Measurements from ENCODE around the gene CCDC3. TPM values are rescaled to one million over a fixed set of nuclear protein-coding genes. Genes with fewer than 3 reads are reported as not detected.
"Not testable (repeated sequence)": the region's sequence is repeated elsewhere in the genome, so short reads cannot be mapped to it uniquely, and the experiment has no call there.

The CCDC3 gene
- total RNA-seq, 1 donor from 2014 or later = 12.8 TPM

DNA sequence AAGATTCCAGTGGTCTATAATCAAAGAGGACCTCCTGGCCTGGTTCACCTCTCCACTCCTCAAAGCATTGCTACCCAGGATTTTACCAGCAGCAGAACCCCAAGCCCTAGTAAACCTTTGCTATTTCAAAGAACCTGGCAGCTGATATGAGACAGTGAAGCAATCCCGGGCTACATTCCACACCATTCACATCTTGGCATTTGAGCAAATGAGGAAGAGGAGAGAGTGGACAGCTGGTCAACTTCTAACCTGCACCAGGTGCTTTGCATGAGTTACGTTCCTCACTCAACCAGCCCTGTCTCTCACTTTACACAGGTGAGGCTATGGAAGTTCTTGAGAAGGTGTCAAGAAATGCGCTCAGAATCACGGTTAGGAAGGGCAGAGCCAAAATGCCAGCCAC lies 1.1 kb downstream of the CCDC3 start:
- DNase-seq = no peak

DNA sequence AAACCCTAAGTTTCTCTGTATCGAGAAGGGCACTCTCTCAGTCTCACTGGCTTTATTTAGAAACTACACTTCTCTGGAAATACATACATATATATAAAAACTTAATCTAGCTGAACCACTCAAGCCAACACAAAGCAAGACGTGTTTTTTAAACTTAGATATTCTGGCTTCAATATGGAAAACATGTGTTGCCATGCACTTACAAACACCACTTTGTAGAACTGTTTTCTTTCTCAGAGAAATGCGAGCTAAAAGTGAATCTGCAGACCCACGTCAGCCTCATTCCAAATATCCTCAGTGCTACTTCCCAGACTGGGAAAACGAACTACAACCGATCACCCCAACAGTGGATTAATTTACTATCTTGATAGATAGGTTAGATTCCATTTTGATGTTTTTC lies 1.7 kb downstream of the CCDC3 start:
- no peak for DNase-seq

DNA sequence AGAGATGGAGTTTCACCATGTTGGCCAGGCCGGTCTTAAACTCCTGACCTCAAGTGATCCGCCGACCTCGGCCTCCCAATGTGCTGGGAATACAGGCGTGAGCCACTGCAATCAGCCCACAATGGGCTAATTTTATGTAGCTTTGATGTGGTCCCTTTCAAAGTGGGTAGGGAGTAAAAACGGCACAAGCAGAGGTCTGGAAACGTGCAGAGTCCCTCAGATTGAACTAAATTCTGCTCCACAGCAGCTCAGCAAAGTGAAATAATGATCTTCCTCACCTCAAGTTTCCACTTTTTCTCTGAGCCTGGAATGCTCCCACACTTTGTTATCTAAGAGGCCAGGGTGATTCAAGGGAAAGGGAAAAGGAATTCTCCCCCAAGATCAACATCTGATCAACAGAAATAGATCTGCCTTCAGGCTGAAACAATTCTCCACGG lies 6.1 kb downstream of the CCDC3 start:
- DNase-seq = no peak

DNA sequence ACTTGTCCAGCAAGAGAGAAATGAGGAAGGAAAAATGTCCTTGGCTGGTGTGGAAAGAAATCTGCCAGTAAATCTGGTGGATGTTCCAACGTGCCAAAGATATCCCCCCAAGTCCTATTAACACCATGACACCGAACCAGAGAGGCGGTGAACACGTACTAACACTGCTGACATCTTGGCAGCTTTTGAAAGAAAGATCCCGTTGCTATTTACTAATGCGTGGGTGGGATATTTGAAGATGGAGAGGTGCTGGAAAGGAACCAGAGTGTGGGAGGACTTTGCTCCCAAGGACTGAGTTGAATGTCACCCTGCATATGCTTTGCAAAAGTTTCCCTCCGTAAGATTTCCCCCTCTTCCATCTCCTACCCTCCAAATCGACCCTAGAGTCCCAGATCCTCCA lies 7.9 kb downstream of the CCDC3 start:
- DNase-seq = no peak

DNA sequence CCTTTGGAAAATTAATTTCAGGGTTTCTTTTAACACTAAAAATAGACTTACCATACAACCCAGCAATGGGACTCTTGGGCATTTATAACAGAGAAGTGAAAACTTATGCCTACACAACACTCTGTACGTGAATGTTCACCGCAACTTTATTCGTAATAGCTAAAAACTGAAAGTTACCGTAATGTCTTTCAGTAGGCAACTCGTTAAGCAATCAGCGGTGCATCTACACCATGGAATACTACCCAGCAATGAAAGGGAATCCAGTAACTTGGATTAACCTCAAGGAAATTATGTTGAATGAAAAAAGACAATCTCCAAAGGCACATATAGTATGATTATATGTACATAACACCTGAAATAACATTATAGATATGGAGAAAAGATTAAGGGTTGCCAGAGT lies 16.2 kb downstream of the CCDC3 start:
- DNase-seq = no peak

DNA sequence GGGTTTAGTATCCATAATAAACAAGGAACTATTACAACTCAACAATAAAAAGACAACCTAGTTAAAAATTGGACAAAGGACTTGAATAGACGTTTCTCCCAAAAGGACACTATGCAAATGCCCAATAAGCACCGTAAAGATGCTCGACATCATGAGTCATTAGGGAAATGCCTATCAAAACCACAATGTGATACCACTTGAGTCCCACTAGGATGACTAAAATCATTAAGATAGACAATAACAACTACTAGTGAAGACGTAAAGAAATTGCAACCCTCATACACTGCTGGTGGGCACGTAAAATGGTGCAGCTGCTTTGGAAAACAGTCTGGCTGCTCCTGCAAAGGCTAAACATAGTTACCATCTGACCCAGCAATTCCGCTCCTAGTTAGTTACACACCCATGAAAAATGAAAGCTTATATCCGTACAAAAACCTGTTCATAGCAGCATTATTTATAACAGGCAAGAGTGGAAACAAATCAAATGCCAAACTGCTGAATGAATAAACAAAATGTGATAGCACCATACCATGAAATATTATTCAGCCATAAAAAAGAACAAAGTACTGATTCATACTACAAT lies 17.3 kb downstream of the CCDC3 start:
- no peak for DNase-seq

DNA sequence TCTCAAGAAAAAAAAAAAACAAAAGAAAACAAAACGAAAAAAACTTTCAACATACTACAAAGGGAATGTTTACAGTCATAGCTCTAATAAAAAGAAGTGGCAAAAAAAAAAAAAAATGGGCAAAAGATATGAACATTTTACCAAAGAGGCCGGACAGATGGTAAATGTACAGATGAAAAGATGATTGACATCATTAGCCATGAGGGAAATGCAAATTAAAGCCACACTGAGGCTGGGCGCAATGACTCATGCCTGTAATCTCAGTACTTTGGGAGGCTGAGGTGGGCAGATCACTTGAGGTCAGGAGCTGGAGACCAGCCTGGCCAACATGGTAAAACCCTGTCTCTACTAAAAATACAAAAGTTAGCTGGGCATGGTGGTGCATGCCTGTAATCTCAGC lies 17.9 kb downstream of the CCDC3 start:
- not testable (repeated sequence) for DNase-seq

DNA sequence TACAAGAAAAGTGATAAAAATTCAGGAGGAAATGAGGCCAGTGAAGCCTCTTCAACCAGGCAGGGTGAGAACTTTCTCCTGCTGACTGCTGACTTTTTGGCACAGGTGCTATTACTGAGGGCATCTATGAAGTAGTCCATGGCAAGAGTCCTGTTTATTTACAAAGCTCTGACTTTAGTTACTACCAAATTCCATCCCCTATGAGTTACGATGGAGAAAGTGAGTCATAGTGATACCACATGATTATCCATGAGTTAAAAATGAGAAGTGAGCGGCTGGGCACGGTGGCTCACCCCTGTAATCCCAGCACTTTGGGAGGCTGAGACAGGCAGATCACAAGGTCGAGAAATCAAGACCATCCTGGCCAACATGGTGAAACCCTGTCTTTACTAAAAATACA lies 19.9 kb downstream of the CCDC3 start:
- no peak for DNase-seq

DNA sequence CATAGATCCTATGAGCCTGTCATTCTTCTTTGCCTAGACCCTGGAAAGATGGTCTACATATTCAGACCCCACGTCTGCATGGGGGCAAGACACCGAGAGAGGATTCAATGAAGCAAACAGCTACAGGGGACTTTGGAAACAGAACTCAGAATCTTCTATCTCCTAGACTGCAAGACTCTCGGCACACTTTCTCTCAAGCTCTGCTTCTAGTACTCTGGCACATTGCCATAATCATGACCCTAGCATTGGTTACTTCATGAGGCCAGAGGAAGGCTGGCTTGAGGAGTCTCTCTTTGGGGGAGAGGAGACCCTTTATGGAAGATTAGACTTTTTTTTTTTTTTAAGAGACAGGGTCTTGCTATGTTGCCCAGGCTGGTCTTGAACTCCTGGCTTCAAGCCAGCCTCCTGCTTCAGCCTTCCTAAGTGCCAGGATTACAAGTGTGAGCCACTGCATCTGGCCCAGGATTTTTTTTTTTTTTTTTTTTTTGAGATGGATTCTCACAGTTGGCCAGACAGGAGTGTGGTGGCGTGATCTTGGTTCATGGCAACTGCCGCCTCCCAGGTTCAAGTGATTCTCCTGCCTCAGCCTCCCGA lies 20.7 kb downstream of the CCDC3 start:
- no peak for DNase-seq

DNA sequence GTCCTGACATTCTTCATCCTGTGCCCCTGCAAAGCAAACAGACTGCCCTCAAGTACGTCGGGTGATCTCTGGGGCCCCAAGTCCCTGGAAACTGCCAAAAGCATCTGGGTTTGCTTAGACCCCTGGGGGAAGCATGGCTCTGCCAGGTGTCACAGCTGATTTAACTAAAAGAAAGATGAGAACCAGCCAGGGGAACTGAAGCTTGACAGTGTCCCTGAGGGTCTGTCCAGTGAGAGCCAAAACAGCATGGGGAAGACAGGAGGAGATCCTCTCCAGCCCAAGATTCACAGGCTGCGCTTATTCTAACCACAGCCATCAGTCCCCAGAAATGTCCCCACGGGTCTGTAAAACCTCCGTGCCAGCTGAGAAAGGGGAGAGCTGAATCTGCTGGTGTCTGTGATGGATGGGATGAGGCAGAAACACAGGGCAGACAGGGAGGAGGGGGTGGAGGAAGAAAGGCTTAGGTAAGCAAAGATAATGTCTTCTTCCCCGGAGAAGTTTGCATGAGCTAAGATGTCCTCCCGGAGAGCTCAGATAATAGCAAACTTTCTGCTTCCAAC lies 21.3 kb downstream of the CCDC3 start:
- DNase-seq = no peak

DNA sequence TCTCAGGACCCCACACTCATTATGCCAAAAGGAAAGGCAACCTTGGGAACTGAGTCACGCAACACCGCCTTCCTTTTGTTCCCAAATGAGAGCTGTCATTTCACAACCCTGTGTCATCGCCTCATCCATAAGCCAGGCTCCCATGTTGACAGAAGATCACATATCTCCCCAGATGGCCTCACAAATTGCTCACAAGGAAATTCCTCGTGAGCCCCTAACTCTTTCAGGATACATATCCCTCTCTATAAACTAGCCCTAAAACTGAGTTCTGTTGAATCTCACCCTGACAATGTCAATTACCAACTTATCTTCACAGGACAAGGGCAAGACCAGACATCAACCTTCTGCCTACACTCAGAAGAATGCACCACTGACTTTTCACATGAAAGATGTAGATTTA lies 22.6 kb downstream of the CCDC3 start:
- no peak for DNase-seq

DNA sequence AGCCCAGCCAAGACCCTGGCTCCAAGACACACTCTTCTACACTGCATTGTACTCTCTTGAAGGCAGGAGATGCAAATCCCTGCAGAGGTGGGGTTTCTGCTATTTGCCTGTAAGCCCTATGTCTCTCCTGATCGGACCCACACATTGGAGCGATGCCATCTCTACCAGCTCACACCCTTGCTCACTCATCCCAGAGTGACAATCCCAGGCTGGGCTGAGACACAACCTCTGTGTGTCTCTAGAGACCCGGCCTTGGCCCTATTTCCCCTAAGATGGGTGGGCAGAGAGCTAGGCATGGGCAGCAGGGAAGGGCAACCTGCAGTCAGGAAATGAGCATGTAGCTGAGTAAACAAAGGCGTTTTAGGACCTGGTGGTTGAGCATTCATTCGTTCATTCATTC lies 25.6 kb downstream of the CCDC3 start:
- DNase-seq = no peak

DNA sequence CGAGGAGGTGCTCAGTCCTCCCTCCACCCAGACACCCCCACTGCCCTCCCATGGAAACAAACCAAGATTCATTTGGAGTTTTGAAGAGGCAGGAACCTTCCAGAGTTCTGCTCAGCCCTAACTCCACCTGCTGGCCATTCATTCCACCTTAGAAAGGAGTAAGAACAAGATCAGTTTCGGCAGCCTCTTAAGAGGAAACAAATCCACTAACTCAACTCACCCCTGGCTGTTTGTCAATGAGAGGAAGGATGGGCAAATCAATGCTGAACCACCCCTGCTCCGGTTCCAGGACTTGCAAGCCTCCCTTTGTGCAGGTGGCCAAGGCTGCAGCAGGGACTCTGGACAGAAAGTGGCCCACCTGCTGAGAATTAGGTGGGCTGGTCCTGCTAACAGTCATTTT lies 26.2 kb downstream of the CCDC3 start:
- no peak for DNase-seq

DNA sequence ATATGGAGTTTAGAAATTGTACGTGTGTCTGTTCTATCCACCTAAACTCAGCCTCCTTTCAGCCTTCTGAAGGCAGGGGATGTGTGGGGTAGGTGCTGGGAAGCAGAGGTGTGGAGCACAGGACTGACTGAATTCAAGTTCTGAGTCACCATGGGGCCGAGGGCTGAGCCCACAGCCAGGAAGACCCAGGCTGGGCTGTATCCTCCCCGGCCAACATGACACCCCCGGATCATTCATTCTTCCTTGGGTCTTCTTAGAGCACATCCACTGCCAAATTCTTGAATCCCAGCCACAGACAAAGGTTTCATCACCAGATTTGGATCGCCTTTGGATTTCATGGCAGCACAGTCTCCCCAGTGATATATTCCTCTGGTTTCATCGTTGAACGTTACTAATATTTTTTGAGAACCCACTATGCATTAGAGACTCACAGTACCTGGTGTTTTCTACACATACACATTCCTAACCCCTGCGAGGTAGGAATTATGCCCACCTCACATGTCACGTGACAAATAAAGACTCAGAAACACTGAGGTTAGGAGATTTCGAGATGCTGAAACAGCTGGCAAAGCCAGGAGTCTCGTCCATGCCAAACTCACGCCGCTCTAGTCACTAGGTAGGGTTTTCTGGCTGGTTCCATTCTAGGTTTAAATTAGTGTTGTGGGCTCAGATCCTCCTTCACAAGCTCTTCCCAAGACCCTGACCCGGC lies 26.9 kb downstream of the CCDC3 start:
- DNase-seq = no peak

DNA sequence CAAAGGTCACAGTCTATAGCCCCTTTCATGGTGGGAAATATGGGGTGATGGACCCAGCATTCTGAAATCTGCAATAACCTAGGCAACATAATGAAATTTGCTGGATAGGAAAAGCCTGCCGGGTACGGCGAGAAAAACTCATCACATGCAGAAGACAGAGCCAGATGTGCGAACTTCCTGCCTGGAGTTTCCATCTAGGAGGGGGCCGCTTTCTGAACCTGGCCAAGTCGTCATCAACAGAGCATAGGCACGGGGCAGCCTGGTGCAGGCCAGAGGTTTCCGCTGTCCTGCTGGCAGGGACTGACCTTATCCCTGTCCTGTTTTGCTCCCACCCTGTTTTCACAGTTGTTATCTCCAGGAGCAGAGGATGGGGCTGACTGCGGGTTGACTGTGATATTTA lies 27.4 kb downstream of the CCDC3 start:
- DNase-seq = no peak

DNA sequence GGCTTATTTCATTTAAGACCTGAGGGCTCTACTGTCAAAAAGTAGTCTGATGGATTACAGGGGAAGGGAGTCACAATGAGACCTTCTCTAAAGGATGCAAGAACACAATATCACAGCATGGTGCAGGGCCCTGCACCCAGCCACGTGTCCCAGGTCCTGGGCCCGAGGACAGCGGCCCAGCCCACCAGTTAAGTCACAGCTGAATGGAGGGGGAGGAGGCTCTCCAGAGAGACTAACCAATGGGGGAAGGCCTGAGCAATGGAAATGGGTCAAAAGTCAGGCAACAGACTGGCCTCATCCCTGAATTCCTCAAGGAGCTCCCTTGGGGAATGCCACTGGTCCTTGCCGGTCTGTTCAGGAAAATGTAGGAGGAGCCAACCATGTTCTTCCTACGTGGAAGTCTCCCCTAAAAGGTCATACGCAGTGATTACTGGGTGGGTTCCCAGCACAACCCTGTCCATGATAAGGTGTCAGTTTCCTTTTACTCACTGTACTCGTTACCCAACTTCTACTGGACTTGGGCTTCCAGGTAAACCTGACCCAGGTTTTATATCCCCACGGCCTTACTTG lies 28.3 kb downstream of the CCDC3 start:
- DNase-seq = no peak

DNA sequence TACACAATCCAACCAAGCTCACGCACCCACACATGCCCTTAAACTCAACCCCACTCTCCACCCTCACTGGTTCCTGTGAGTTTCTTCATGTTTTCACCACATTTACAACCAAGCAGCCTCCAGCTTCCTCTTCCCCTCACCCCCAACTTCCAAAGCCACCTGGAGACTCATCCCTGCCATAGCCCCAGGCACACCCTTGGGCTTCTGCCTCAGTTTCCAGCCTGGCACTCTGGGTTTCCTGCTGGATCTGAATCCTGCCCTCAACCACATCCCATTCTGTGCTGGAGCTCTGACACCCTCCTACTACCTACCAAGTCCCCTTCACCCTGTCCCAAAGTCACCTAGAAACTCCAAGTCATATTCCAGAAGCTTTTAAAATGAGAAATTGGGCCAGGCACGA lies 29.4 kb downstream of the CCDC3 start:
- no peak for DNase-seq

DNA sequence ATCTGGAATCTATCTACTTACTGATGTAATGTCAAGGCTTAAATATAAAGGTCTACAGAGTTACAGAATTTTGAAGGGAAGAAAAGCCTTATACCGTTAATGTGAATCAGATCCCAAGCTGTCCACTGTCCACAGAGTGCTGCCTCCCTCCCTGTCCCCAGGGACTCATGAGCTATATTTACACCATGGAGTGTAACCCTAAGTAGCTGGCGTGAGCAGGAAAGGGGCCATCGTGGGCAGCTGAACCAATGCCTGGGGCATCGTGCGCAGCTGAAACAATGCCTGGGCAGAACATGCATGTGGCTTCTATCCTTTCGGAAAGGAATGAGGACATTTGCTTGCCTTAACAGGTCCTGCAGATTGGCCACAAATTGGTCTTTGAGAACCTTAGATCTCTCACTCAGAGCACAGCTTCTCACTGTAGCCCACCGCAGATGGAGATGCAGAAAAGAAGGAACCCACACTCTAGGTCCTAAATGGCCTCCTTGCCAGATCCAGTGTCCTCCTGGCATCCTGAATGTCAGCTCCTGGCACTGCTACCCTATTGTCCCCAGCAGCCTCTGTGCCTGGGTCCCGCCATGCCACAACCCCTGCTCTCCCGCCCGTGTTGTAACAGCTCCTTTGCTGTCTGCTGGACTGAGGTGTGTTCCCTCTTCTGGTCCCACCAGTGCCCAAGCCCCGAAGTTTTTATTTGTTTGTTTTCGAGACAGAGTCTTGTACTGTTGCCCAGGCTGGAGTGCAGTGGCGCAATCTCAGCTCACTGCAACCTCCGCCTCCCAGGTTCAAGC lies 30.3 kb downstream of the CCDC3 start:
- DNase-seq = no peak

DNA sequence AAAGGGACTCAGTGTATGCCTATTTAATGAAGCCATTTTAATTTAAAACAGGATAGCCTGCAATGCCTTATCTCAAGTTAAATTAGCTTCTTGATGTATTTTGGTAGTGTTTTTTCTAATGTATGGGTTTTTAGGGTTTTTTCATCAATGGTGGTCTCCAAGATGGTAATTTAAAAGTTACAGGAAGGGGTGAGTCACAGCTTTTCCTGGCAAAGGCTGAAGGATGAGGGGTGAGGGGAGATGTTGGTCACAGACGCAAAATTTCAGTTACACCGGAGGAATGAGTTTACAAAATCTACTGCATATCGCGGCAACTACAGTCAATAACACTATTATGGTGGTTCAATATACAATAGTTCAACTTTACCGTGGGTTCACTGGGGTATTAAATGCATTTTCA lies 31.6 kb downstream of the CCDC3 start:
- no peak for DNase-seq

DNA sequence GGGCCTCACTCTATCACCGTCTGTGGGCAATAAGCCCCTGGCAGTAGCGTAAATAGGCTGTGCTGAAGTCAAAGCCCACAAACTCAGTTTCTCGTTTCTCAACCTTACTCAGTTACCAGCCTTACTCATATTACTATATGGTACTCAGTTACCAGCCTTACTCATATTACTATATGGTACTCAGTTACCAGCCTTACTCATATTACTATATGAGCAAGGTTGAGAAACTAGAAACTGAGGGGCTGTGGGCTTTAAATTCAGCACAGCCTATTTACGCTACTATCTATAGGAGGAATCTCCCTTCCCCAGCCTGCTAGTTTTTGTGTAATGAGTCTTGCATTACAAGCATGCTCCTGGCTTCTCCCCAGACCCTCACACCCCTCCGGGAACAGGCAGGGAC lies 35.4 kb downstream of the CCDC3 start:
- DNase-seq = no peak

DNA sequence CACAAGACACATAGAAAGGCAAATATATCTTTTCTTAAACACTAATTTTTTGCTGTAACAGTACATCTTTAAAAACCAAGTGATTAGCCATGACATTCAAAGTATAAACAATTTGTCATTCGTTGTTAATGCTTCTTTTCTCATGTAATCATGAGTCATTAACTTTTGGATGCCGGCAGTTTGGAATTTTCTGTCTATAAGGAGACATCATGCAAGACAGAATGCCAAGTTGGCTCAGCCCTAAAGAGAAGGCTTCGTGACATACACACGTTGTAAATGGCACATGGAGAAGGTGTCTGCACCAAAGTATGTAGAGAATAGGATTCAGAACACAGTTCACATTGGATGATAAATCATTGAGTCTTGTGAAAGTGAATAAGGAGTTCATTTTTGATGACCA lies 35.9 kb downstream of the CCDC3 start:
- no peak for DNase-seq

DNA sequence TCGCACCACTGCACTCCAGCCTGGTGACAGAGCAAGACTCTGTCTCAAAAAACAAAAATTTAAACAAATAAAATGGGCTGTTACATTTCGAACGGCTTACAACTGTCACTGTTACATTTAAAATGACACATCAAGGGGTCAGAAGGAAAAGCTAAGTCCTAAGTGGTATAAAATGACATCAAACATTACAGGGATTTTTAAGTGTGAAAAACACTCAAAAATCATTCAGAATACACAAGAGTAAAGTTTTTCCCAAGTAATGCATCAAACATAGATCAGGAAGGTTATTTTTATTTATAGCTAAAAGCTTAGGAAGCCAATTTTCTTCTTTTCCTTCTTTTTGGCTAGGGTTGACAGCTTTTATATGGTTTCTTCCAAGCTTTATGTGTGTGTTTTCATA lies 39.0 kb downstream of the CCDC3 start:
- no peak for DNase-seq

All from occipital lobe (tissue), 2 donors.